NCI-H1092 treated with DMSO at 0.1 percent for 48 hours (cell line): Measurements from ENCODE around the gene EPHA4.
A peak's percentile ranks its signal among the peaks of the same experiment; 100 is the strongest.

ENCODE experiments used
- DNase-seq: peaks from one replicate; lab custom pipeline; 2025; lab: John Stamatoyannopoulos, UW

The EPHA4 gene

GRCh38 chr2:221439761-221440479, 132.2 kb downstream of the EPHA4 start:
- DNase-seq: no peak

DNA sequence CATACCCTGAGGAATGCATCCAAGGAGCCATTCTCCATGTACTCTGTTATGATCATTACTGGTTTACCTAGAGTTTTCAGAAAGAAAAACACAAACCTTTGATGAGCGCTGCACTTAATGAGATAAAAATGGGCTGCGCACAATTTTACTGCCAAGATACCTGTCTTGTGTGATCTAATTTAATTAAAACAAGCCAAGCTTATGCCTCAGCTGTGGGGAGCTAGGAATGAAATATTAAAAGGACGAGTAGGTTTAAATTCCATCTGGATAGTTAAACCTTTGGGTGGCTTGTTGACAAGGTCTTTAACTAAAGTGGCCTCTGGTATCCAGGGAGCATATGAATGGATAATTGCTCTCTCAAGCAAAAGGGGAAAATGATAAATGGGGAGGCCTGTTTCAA, 135.0 kb downstream of the EPHA4 start:
- peak; percentile 32 for DNase-seq

GRCh38 chr2:221435171-221435570, 136.9 kb downstream of the EPHA4 start:
- no peak for DNase-seq

DNA sequence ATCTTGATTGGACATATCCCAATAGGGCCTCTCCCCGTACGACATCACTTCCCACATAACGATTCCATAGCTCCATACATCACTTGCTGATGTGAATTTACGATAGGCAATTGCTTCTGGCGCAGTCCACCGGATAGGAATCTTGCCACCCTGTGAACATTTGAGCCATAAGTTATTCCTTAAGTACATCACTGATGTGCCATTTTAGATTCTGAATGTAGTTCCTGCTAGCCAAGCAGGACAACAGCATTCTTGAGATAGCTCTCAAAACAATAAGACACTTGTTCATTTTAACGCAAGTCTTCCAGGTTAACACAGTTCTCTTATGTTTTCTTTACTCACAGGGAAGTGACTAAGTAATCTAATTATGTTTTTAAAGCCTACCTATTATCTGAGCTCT, 138.0 kb downstream of the EPHA4 start:
- no peak for DNase-seq

DNA sequence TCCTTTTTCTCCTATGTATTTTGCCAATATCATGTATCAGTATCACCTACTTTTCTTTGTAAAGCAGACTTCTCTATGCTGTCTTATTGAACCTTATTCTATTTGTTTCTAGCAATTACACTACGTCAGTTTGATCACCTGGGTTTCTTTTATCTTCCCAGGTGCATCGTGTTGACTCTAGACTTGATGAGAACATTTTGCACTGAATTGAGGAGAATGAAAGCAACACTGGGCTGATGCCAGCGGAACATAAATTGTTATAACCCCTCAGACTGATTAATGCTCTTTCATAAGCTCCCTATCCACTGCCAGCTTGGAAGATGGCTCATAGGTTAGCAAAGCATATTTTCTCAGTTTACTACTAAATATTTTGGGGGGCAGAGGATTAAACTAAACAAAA, 140.6 kb downstream of the EPHA4 start:
- DNase-seq: peak; percentile 97

DNA sequence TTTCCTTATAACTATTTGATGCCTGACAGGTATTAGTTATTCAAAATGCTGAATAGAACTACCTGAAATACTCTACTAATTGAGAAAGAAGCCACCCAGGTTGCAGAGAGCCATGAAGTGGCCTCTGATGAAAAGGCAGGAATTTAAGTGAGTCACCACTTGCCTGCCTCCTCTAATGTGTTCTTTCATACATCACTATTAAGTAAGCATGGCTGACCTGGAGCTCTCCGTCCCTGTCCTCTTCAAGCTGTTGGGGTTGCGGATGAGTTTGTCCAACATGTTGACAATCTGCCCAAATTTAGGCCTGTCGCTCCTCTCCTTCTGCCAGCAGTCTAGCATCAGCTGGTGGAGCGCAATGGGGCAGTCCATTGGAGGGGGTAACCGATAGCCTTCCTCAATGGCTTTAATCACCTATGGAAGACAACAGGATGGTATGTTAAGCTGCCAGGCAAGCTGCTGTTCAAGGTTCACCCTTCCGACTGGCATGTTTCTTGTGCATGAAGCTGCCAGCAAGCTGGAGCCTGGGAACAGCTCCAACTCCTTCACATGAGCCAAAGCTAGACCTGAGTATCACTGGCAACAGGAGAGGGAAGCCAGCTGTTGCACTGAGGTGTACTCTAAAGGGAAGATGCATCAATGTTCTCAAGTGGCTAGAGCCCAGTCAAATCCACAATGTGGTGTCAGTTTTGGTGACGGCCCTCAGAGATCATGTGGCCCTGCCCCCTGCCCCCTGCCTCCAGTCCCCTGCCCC, 142.2 kb downstream of the EPHA4 start:
- DNase-seq: peak; percentile 90

GRCh38 chr2:221428896-221429295, 143.2 kb downstream of the EPHA4 start:
- DNase-seq: no peak

DNA sequence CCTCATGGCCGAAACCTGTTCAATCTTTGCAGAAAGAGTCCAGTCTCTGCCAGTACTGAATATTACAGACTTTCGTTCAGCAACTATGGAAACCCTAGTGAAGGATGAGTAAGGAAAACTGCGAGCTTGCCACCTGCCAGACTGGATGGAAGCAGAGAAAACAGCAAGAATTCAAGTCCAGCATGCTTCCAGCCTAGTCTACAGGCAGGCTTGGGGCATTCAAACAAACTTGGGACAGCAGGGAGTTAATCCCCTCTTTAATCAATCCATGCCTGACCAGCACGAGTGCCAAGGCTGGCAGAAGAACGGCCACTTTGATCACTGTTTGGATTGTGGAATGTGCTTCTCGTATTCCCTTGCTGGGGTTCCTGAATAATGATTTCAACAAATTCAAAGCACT, 145.2 kb downstream of the EPHA4 start:
- DNase-seq: no peak

DNA sequence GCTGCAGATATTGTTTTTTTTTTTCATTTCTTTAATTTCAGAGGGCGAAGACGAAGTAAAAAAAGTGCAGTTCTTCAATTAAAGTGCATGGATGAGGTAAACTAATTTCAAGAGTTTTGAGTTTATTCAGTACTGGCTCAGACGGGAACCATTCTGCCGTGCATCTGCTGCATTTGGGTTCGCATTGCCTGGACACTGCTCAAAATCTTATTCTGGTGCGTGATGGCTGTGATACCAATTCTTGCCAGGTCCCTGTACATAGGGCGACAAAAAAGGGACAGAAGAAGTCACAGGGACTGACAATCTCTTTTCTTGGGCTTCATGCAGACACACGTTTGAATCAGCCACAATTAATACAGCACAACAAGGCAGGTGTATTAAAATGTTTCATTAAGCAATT, 146.2 kb downstream of the EPHA4 start:
- DNase-seq: no peak

DNA sequence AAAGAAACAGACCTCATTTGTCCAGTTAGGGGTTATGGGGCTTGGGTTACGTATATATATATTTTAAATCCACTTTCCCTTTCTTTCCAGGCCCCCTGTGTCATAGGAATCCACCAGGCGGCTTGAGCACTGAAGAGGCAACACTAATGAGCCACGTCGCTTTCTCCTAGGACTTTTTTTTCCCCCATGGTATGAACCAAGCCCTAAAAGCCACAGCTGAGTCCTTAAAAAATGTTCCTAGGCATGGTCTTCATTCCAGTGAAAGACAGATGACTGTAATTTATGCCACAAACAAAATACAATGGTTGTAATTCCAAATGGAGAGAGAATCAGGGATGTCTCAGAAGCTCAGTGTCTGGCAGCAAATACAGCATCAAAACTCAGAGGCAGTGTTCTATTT, 146.8 kb downstream of the EPHA4 start:
- no peak for DNase-seq

- DNase-seq: no peak
Observed at GRCh38 chr2:221423210-221423804, 148.8 kb downstream of the EPHA4 start.

DNA sequence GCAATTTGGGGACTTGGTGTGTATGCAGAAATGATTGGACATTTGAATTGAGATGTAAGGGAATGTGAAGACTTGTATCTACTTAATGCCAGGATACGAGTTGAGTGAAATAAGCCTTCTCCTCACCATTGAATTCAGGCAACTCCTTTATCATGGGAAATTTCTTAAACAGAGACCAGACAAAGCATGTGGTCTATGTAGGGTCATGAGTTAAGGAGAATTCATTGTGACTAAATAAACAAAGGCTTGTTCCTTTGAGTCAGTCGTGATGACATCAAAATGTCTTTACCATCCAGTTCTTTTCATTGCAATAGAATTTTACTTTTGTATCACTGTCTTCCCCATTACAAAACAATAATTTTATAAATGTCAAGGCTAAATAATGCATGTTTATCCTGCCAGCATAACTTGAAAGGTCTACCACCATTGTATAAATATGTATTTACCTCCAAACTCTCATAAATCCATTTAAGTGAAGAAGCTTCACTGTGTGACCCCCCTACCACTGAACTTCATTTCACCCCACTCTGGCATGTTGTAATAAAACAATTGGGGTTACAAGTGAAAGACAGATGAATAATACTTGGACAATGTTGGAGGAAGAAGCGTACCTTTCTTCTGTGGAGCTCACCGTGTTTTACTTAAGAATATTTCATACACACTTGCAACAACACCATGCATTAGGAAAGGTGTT, 149.4 kb downstream of the EPHA4 start:
- DNase-seq: no peak

DNA sequence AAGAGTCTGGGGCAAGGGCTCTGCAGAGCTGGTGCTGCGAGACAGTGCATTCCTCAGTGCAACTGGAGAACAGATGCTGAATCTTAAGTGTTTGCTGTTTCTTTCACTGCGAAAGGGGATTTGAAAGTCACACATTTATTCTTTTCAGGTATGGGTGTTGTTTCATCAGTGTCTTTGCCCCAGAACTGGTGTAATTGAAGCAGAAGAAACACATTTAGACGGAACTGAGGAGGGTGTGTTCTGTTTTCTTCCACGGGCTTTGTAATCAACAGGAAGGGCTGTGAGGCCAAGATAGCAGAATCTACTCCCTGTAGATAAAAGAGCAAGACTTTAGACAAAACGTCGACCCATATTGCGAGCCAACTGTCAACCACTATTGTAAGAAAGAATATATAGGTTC, 151.9 kb downstream of the EPHA4 start:
- no peak for DNase-seq

GRCh38 chr2:221415789-221416188, 156.3 kb downstream of the EPHA4 start:
- no peak for DNase-seq

GRCh38 chr2:221412978-221413377, 159.1 kb downstream of the EPHA4 start:
- no peak for DNase-seq

DNA sequence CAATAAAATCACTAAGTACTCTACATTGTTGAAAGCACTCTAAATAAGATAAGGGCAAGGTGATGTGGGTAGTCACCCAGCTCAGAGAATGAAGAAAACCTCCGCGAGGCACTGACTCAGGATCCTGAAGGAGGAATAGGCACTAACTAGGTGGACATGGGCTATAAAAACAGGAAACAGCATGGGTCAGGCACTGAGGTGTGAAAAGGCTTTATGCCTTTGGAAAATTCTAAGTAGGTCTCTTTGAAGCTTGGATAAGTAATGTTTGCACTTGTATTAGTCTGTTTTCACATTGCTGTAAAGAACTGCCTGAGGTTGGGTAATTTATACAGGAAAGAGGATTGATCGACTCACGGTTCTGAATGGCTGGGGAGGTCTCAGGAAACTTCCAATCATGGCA, 161.6 kb downstream of the EPHA4 start:
- no peak for DNase-seq

DNA sequence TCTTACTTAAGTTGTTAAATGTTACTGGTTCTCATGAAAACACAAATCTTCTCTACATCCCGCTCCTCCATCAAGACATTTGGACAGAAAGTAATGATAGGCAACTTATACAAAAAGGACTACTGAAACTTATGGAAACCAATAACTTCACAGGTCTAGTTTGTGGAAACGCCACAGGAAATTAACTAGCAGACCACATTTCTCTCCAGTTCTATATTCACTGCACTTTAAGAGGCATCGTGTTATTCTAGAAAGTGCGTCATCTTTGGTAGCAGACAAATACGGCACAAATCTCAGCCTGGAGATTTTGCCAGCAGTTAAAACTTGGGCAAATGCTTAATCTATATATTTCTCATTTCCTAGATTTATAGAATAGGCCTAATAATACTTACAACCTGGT, 164.3 kb downstream of the EPHA4 start:
- no peak for DNase-seq

DNA sequence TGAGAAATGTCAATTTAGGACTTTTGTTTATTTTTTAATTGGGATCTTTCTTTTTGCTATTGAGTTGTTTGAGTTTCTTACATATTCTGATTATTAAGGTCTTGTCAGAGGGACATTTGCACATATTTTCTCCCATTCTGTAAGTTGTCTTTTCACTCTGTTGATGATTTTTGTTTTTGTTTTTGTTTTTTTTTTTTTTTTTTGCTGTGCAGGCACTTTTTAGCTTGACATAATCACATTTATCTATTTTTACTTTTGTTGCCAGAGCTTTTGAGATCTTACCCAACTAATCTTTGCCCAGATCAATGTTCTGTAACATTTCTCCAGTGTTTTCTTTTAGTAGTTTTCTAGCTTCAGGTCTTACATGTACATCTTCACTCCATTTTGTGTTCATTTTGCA, 166.6 kb downstream of the EPHA4 start:
- no peak for DNase-seq

DNA sequence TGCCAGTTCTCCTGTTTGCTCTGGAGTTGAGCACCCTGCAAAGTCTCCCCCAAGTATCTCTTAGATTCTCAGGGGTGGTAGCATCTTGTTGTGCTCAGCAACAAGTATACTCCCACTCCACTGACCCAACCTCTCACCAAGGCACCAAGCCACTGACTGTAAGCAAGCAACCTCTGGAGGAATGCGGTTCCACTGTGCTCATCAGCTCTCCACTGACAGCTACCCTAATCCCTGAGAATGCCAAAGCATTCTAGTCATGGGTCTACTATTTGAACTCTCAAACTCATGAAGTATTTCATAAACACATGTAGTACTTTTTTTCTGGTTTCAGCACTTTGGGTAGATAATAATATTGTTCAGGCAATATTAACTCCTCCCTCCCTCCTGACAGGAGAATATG, 170.0 kb downstream of the EPHA4 start:
- DNase-seq: no peak

DNA sequence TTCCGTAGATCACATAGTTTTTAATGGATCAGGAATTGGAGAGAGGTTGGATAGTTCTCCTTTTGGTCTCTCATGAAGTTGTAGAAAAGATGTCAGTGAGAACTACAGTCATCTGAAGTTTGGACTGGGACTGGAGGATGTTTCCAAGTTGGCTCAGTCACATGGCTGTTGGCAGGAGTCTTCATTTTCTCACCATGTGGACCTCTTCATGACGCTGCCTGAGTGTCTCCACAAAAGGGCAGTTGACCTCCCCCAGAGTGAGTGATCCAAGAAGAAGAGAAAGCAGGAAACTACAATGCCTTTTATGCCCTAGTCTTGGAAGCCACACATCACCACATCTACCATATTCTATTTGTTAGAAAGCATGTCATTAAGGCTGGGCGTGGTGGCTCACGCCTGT, 171.7 kb downstream of the EPHA4 start:
- no peak for DNase-seq

DNA sequence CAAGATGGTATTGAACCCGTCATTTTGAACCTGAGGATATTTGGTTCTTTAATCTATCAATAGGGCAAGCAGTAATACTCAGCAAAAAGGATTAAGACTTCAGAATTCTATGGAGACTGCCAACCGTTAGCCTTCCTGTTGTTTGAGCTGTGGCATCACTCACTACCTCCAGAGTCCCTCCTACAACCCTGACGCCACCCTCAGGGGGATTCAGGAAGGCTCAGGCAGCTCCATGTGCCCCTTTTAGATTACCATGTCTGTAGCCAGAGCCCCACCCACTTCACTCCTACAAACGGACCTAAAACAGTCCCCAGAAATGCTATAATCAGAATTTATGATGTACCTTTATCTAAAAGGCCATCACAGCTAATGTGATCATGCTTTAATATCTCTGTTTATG, 172.9 kb downstream of the EPHA4 start:
- DNase-seq: no peak

- DNase-seq: no peak
Observed at GRCh38 chr2:221397187-221397586, 174.9 kb downstream of the EPHA4 start.
